Measurements from ENCODE around the gene GPC5.

Gene GPC5

GRCh38 chr13:91540158-91540736 is 141.8 kb downstream of the GPC5 start:
- no peak for DNase-seq

- no peak for DNase-seq
Observed at GRCh38 chr13:91544723-91545122, 146.3 kb downstream of the GPC5 start.

DNA sequence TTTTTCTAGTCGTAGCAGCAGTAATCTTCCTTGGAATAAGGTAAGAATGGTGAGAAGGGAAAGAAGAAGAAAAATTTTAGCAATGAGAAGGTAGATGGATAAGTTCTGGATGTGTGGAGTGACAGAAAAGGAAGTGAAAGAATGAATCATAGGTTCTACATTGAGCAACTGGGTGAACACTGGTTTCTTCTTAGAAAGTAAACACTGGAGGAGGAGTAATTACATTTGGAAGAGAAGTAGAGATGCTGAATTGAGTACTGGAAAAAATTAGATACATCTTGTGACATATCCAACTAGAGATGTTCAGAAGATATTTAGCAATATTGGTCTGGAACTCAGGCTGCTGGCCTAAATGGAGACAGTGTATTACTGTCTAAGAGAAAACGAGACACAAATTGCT is 148.5 kb downstream of the GPC5 start:
- DNase-seq = no peak

- no peak for DNase-seq
Observed at GRCh38 chr13:91553584-91553983, 155.2 kb downstream of the GPC5 start.

DNA sequence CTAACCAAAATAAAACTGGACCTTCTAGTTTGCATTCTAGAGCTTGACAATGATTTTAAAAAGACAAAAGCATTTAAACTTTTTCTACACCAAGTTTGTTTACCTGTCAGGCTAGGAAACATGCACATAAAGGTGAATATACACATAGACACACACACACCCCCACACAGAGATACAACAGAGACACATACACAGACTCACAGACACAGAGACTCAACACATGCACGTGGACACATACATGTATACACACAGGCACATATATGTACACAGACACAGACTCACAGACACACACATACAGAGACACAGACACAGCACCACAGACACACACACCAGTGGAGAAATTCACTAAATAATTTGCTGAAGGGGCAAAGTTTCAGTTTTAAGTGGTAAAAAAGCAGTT is 155.7 kb downstream of the GPC5 start:
- no peak for DNase-seq

DNA sequence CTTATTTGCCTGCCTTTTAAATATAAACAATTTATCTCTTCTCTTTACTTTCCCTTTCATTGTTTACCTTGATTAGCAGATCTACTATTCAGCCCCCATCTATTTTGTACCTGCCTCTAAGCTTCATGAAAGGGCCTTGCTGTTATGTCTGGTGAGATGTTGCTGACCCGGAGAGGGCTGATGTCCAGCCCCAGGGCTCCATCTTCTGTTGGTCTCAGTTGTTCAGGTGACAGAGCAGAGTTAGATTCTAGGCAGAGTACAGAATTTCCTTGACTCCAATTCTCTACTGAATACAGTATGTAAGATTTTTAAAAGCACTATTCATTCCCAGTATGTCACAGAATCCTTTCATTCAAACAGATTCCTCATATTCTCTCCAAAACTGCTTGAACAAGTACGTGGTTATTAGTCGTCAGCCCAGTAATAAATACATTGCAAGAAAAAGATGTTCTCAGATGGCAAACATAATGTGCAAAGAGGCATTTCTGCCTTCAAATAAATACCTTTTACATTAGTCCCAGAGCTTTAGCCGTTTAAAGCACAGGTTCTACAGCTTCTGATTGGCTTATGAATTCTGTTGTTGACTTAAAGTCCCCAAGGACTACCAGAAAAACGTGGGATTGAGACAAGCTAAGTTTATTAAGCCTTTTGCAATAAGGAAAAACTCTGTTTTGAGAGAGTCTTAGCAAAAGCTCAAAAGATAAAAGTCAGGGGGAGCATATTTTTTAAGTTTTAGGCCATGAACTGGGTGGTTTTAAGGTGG is 159.1 kb downstream of the GPC5 start:
- no peak for DNase-seq

DNA sequence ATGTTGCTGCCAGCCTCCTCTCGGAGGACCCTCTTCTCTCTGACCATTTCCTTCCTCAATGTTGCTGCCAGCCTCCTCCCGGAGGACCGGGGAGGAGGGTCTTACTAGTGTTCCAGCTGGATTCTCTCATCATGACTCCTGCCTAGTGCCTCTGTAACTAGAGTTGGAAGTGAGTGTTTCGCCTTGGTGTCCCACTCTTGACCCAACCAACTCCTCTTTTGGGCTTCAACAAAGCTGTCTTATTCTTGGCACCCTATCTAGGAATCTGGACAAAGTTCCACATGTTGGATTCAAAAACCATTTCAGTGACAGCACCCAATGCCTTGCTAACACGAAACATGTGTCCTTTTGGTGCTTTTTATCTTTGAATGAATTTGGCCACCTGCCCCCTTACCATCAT is 165.4 kb downstream of the GPC5 start:
- DNase-seq = no peak

DNA sequence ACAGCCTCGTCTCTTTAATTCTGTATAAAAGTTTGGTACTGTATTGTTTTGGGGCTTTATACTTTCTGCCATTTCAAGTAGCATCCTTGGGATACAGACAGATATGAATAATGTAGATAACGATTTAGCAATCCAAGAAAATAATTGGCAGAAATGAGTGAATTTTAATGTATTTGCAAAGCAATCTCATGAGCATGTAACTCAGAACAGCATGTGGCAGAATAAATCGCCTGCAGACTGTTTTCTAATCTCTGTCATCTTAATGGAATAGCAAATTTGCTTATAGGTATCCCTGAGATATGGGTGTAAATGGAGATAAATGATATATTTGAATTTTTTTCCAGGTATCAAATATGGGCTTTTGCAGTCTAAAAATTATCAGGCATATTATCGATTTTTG is 166.0 kb downstream of the GPC5 start:
- DNase-seq = no peak

DNA sequence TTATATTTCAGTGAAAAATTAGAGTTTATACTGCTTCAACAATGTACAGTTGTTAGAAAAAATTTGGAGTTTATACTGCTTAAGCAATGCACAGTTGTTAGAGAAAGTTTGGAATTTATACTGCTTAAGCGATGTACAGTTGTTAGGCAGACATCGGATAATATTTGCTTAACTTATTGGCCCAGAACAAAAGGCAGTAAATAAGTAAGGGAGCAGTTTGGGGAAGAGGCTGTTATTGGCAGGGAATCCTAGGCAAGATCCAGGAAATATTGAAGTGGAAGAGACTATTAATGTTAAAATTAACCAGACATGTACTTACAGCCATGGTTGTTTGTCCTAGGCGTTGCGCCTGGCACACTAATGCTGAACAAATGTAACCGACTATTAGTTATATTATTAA is 166.9 kb downstream of the GPC5 start:
- no peak for DNase-seq

DNA sequence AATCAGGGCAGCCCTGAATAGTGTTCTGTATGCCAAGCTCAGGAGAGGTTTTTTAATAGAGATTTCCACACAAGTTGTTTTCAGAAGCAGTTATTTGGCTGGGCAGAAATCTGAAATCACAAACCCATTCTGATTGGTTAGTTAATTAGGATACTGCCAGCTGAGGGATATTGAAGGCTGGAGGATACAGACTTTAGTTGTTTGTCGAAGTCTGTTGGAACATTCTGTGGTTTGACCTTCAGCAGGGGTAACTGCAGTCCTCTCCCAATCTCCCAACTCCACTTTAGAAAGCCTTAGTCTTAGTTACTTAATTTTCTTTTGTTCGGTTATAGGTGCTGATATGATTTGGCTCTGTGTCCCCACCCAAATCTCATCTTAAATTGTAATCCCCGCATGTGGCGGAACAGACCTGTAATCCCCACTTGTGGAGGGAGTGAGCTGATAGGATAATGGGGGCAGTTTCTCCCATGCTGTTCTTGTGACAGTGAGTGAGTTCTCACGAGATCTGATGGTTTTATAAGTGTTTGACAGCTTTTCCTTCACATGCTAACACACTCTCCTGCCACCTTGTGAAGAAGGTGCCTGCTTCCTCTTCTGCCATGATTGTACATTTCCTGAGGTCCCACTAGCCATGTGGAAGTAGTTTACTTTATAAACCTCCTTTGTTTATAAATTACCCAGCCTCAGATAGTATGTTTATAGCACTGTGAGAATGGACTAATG is 169.2 kb downstream of the GPC5 start:
- DNase-seq = no peak

- DNase-seq = no peak
Observed at GRCh38 chr13:91571681-91572080, 173.3 kb downstream of the GPC5 start.

GRCh38 chr13:91572439-91572838 is 174.0 kb downstream of the GPC5 start:
- DNase-seq = no peak

- no peak for DNase-seq
Observed at GRCh38 chr13:91572944-91573598, 174.7 kb downstream of the GPC5 start.

DNA sequence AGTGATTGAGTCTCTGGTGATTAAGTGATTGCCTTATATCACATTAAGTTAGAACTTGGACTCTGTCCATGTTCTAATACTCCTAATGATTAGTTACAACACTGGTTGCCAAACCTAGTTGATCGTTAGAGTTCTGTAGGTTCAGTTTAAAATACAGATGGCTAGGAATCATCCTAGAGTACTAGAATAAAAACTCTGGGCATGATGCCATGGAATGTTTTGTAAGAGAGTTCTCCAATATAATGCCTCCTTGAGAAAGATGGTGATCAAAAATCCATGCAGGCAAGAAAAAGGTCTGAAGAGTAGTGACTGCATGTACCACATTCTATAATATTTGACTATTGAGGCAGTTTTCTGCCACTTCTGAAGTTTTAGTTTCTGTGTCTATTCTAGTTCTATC is 176.3 kb downstream of the GPC5 start:
- no peak for DNase-seq

GRCh38 chr13:91576590-91576989 is 178.2 kb downstream of the GPC5 start:
- no peak for DNase-seq

DNA sequence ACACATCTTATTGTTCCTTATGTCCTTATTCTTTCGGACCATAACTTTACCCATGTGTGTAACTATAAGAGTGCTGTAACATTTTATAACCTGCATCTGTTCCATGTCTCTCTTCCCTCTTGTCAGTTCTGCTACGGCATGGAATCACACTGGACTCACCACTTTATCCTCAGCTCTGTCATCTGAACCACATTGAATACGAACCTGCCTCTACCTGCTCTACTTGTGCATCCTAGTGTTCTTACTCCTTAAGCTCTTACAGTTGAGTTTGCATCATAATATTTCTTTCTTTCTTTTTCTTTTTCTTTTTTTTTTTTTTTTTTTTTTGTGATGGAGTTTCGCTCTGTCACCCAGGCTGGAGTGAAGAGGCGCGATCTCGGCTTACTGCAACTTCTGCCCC is 180.9 kb downstream of the GPC5 start:
- no peak for DNase-seq

- no peak for DNase-seq
Observed at GRCh38 chr13:91580749-91581148, 182.3 kb downstream of the GPC5 start.

GRCh38 chr13:91586609-91587008 is 188.2 kb downstream of the GPC5 start:
- DNase-seq = no peak

DNA sequence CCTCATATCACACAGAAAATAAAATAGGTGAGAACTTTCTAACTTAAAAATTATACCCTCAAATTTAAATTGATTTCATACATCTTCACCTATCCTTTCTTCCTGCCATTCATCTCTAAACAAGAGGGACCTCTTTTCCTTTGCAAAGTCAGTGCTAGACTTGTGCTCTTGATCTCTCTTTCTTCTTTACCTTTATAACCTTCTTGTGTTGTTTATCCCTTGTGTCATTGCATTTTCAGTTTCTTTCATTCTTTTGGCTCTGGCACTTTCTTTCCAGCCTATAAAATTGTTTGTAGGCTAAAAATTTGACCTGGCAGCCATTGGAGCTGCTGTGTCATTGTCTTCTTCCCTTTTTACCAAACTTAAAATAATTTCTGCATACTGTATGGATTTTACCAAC is 190.1 kb downstream of the GPC5 start:
- no peak for DNase-seq

GRCh38 chr13:91592056-91593014 is 193.9 kb downstream of the GPC5 start:
- no peak for DNase-seq

DNA sequence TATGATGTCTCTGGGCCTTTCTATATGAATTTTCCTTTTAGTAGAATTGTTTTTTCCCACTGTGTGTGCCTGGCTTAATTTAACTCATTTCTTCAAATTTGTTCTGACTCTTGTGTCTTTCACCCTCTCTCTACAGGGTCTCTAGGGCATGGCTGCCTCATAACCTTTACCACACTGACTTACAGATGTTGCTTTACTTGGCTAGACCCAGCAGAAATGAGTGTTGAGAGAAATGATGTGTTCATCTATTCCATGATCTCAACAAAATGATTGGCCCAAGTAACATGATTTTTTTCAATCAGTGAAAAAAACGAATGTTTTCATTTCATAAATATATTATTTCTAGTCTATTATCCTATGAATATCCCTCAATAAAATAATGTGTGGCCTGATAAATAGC is 195.0 kb downstream of the GPC5 start:
- no peak for DNase-seq

DNA sequence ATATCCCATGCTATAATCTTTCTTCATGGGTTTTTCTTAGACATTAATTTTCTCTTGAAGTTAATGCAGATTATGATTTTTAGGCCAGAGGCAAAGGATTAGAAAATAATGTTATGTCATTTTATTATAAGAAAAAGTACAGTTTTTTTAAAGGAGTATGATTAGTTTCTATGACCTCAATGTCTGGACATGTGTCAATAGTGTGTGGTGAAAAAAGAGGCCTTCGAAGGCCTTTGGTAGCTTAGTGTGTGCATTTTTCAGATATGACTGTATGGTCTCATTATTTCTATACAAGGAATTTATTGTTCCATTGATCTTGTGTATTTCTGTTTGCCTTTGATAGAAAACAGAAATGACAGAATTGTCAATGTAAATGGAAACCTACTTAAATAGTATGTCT is 195.6 kb downstream of the GPC5 start:
- no peak for DNase-seq

DNA sequence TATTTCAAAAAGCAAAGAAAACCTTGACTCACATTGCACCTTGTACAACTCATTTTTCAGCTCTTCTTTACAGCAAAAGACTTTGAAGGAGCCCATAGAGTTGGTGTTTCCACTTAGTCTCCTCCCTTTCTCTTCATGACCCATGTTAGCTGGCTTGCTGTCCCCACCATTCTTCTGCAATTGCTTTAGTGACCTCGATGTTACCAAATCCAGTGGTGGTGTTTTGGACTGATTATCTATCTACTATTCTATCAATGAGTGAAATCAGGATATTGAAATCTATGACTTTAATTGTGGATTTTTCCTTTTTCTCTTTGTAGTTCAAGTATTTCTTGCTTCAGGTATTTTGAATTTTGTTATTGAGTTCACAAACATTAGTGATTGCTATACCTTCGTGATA is 197.3 kb downstream of the GPC5 start:
- no peak for DNase-seq

Data from NCI-H1105 (cell line).